Measurements from ENCODE around the gene CEACAM4. TPM values are rescaled to one million over a fixed set of nuclear protein-coding genes. Genes with fewer than 3 reads are reported as not detected.
A peak's percentile ranks its signal among the peaks of the same experiment; 100 is the strongest.

Gene CEACAM4
- total RNA-seq, 4 donors from 2014 or later: 0.46 to 3.3 (median 1.1) TPM

- Histone ChIP-seq H3K27me3 (peaks cover 0 to 61% (median 4%) of the 10 kb centered on the region in 4 donors), H3K4me3 (no peak overlapping the region), H3K27ac (replicated peaks in 1 of 4) (no peak overlapping the region), H3K36me3 (no peaks in the 10 kb centered on the region), H3K9me3 (peaks cover 0 to 9% (median 4%) of the 10 kb centered on the region in 4 donors), H3K4me1 (no peaks in the 10 kb centered on the region)
- no peak for TF ChIP-seq POLR2AphosphoS5 (IDR thresholded peaks at IDR 0.05)
- intact Hi-C loops (cut with DNase I): no loop called here
- WGBS: 43% methylated on average over 5 of the region's 5 CpGs
- no peak for DNase-seq (ENCODE audit: extremely low spot score)
These were observed 34.8 kb downstream of the CEACAM4 start for GRCh38 chr19:41591951-41592562.

- no peak for TF ChIP-seq CTCF (IDR thresholded peaks at IDR 0.05)
- TF ChIP-seq POLR2AphosphoS5 (IDR thresholded peaks at IDR 0.05): no peak
- no peak for TF ChIP-seq EP300 (IDR thresholded peaks at IDR 0.05)
- TF ChIP-seq POLR2A (IDR thresholded peaks at IDR 0.05; ENCODE audit: low read depth): no peak
- Histone ChIP-seq H3K9me3 (peaks cover 0 to 9% (median 4%) of the 10 kb centered on the region in 4 donors), H3K36me3 (no peaks in the 10 kb centered on the region), H3K27ac (replicated peaks in 1 of 4) (no peak overlapping the region), H3K4me3 (no peak overlapping the region), H3K27me3 (peaks cover 0 to 61% (median 0%) of the 10 kb centered on the region in 4 donors), H3K4me1 (no peaks in the 10 kb centered on the region)
- intact Hi-C loops (cut with DNase I): no loop called here
- DNase-seq (ENCODE audit: extremely low spot score): peak; percentile 21
These were observed 35.9 kb downstream of the CEACAM4 start for GRCh38 chr19:41590936-41591335.

GRCh38 chr19:41589371-41589770 is 37.5 kb downstream of the CEACAM4 start:
- Histone ChIP-seq H3K27me3 (peaks cover 0 to 61% (median 0%) of the 10 kb centered on the region in 4 donors), H3K27ac (replicated peaks in 1 of 4) (no peak overlapping the region), H3K4me1 (no peaks in the 10 kb centered on the region), H3K4me3 (no peak overlapping the region), H3K36me3 (no peaks in the 10 kb centered on the region), H3K9me3 (peaks cover 0 to 9% (median 4%) of the 10 kb centered on the region in 4 donors)
- TF ChIP-seq POLR2A (IDR thresholded peaks at IDR 0.05; ENCODE audit: low read depth): no peak
- no peak for TF ChIP-seq CTCF (IDR thresholded peaks at IDR 0.05)
- TF ChIP-seq POLR2AphosphoS5 (IDR thresholded peaks at IDR 0.05): no peak
- no peak for TF ChIP-seq EP300 (IDR thresholded peaks at IDR 0.05)
- whole genome bisulfite sequencing: 40% methylated on average over 1 of the region's 2 CpGs
- intact Hi-C loops (cut with DNase I): no loop called here
- peak; percentile 70 for DNase-seq (ENCODE audit: extremely low spot score)

GRCh38 chr19:41588497-41589209 is 38.2 kb downstream of the CEACAM4 start:
- peak; percentile 86 for DNase-seq (ENCODE audit: extremely low spot score)
- Histone ChIP-seq H3K9me3 (peaks cover 0 to 9% (median 4%) of the 10 kb centered on the region in 4 donors), H3K27ac (replicated peaks in 1 of 4) (no peak overlapping the region), H3K36me3 (no peaks in the 10 kb centered on the region), H3K4me1 (no peaks in the 10 kb centered on the region), H3K27me3 (peaks cover 0 to 59% (median 0%) of the 10 kb centered on the region in 4 donors), H3K4me3 (no peak overlapping the region)
- TF ChIP-seq CTCF (IDR thresholded peaks at IDR 0.05) (no peak), EP300 (IDR thresholded peaks at IDR 0.05) (no peak)
- intact Hi-C loops (cut with DNase I): no loop called here
- WGBS: 30% methylated on average over 6 of the region's 6 CpGs

GRCh38 chr19:41587838-41588210 is 39.0 kb downstream of the CEACAM4 start:
- intact Hi-C loops (cut with DNase I): no loop called here
- TF ChIP-seq EP300 (IDR thresholded peaks at IDR 0.05): no peak
- TF ChIP-seq CTCF (IDR thresholded peaks at IDR 0.05): no peak
- no peak for TF ChIP-seq POLR2AphosphoS5 (IDR thresholded peaks at IDR 0.05)
- no peak for TF ChIP-seq POLR2A (IDR thresholded peaks at IDR 0.05; ENCODE audit: low read depth)
- DNase-seq (ENCODE audit: extremely low spot score): peak; percentile 60
- Histone ChIP-seq H3K27ac (replicated peaks in 1 of 4) (no peak overlapping the region), H3K27me3 (peaks cover 0 to 62% (median 0%) of the 10 kb centered on the region in 4 donors), H3K4me1 (no peaks in the 10 kb centered on the region), H3K4me3 (no peak overlapping the region), H3K9me3 (peaks cover 0 to 9% (median 5%) of the 10 kb centered on the region in 4 donors), H3K36me3 (no peaks in the 10 kb centered on the region)
- 71% methylated on average over 4 of the region's 4 CpGs for WGBS

Data from esophagus muscularis mucosa (tissue), 4 donors.